ENCODE results near the gene SLC4A1AP.

The SLC4A1AP gene, protein sequence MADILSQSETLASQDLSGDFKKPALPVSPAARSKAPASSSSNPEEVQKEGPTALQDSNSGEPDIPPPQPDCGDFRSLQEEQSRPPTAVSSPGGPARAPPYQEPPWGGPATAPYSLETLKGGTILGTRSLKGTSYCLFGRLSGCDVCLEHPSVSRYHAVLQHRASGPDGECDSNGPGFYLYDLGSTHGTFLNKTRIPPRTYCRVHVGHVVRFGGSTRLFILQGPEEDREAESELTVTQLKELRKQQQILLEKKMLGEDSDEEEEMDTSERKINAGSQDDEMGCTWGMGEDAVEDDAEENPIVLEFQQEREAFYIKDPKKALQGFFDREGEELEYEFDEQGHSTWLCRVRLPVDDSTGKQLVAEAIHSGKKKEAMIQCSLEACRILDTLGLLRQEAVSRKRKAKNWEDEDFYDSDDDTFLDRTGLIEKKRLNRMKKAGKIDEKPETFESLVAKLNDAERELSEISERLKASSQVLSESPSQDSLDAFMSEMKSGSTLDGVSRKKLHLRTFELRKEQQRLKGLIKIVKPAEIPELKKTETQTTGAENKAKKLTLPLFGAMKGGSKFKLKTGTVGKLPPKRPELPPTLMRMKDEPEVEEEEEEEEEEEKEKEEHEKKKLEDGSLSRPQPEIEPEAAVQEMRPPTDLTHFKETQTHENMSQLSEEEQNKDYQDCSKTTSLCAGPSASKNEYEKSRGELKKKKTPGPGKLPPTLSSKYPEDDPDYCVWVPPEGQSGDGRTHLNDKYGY

DNA sequence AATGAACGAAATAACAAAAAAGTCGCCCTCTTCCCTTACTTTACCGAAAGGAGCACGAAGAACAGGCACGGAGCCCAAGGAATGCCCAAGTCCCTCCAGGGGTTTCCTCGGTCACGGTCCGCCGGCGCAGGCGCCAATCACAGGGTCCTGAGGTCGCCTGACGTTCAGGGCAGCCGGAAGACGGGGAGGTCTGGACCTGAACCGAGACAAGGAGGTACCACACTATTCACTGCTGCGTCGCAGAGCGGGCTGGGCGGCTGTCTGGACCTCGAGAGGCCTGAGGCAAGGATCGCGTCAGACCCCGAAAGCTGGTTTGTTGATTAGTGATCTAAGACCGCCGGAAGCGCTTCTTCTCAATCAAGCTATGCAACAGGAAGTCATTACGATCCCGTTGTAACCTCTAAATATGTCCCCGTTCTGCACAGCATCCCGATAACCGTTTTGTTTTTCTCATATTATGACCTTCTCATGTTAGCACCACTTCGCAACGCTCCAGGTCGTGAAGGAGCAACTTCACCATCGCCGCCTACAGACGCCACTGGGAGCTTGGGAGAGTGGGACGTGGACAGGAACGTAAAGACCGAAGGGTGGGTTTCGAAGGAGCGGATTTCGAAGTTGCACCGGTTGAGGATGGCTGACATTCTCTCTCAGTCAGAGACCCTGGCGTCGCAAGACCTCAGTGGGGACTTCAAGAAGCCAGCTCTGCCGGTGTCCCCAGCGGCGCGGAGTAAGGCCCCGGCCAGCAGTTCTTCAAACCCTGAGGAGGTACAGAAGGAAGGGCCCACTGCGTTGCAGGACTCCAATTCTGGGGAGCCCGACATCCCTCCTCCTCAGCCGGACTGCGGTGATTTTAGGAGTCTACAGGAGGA, at the start of gene SLC4A1AP, which contains the start of gene SUPT7L:
SLC4A1AP (plus strand) TSS at position 605 of the 869 bp plus-strand sequence; CDS start at position 631, 26 bp downstream.
SUPT7L (minus strand) TSS at position 330 of the 869 bp plus-strand sequence. CDS start 1,422 bp downstream, outside the sequence.
- TF ChIP-seq GATA3 (IDR thresholded peaks at IDR 0.05; ENCODE audit: low read depth, low read length): no peak
- peak; percentile 52 for TF ChIP-seq GATA2 (IDR thresholded peaks at IDR 0.05; ENCODE audit: low read depth, low read length)

GRCh38 chr2:27613985-27614384, 49.7 kb upstream of the SLC4A1AP start:
- no peak for TF ChIP-seq GATA2 (IDR thresholded peaks at IDR 0.05; ENCODE audit: low read depth, low read length)
- no peak for TF ChIP-seq GATA3 (IDR thresholded peaks at IDR 0.05; ENCODE audit: low read depth, low read length)

GRCh38 chr2:27615316-27615715, 48.4 kb upstream of the SLC4A1AP start:
- TF ChIP-seq GATA3 (IDR thresholded peaks at IDR 0.05; ENCODE audit: low read depth, low read length) (no peak), GATA2 (IDR thresholded peaks at IDR 0.05; ENCODE audit: low read depth, low read length) (no peak)

DNA sequence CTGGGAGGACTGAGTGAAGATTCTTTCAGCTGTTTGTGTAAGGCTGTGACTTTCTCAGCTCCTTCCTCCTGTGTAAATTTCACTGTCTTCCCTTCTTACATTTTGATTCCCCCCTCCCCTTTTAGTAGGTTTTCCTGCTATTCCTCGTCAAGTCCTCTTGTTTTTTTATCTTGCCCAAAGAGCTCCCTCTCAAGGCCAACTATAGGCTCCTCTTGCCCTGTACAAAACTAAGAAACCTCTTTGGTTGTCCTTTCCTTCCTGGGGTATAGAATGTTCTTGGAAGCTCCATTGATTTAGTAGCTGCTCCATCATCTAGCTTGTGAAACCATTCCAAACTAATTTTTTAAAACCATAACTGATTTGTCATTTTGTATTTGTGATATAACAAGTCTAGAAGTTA, 42.2 kb upstream of the SLC4A1AP start:
- TF ChIP-seq GATA3 (IDR thresholded peaks at IDR 0.05; ENCODE audit: low read depth, low read length) (no peak), GATA2 (IDR thresholded peaks at IDR 0.05; ENCODE audit: low read depth, low read length) (no peak)

GRCh38 chr2:27622921-27623384, 40.7 kb upstream of the SLC4A1AP start:
- TF ChIP-seq GATA3 (IDR thresholded peaks at IDR 0.05; ENCODE audit: low read depth, low read length): no peak
- TF ChIP-seq GATA2 (IDR thresholded peaks at IDR 0.05; ENCODE audit: low read depth, low read length): no peak

- no peak for TF ChIP-seq GATA3 (IDR thresholded peaks at IDR 0.05; ENCODE audit: low read depth, low read length)
- TF ChIP-seq GATA2 (IDR thresholded peaks at IDR 0.05; ENCODE audit: low read depth, low read length): no peak
These were observed 38.7 kb upstream of the SLC4A1AP start for GRCh38 chr2:27624943-27625342.

GRCh38 chr2:27627963-27628766, 35.5 kb upstream of the SLC4A1AP start:
- no peak for TF ChIP-seq GATA3 (IDR thresholded peaks at IDR 0.05; ENCODE audit: low read depth, low read length)

DNA sequence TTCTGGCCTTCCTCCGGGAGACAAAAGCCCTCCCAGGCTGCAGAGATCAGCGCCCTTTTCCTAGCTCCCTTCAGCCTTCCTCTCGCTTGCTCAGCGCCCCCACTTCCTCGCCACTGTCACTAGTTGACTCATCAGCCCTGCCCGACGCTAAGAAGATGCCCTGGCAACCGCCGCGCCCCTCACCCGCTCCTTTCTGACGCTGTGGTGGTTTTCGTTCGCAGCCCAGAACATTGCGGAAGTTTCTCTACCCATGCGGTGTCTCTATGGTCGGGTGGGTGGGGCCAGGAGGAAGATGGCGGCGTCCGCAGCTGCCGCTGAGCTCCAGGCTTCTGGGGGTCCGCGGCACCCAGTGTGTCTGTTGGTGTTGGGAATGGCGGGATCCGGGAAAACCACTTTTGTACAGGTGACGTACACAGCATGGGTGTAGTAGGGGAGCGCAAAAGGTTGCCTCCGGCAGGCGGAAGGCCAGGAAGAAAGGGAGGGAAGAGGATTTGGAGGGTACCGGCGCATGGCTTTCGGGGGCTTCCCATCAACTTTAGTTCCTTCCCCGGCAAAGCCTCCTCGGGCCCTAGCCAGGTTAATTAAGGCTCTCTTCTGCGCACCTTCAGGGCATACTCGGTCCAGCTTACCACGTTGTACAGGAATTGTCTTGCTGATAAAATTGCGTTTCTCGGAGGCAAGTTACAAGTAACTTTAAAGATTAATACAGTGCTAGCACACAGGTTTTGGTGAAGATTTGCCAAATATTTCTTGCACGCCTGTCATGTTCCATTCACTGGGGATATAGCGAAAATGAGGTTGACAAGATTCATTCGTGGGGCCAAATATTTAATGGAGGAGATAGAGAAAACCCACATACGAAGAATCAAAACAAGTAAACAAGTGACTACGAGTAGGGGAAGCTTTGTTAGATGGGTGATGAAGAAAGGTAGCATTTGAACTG, 34.7 kb upstream of the SLC4A1AP start, which contains the start of the genes CCDC121 and GPN1:
CCDC121 (minus strand) TSS at position 246 of the 943 bp plus-strand sequence. CDS start 1,213 bp downstream, outside the sequence.
GPN1 (plus strand) TSS at position 284 of the 943 bp plus-strand sequence; CDS start at position 293, 9 bp downstream.
- TF ChIP-seq GATA2 (IDR thresholded peaks at IDR 0.05; ENCODE audit: low read depth, low read length) (no peak), GATA3 (IDR thresholded peaks at IDR 0.05; ENCODE audit: low read depth, low read length) (no peak)

GRCh38 chr2:27634291-27634690, 29.4 kb upstream of the SLC4A1AP start:
- no peak for TF ChIP-seq GATA2 (IDR thresholded peaks at IDR 0.05; ENCODE audit: low read depth, low read length)
- no peak for TF ChIP-seq GATA3 (IDR thresholded peaks at IDR 0.05; ENCODE audit: low read depth, low read length)

DNA sequence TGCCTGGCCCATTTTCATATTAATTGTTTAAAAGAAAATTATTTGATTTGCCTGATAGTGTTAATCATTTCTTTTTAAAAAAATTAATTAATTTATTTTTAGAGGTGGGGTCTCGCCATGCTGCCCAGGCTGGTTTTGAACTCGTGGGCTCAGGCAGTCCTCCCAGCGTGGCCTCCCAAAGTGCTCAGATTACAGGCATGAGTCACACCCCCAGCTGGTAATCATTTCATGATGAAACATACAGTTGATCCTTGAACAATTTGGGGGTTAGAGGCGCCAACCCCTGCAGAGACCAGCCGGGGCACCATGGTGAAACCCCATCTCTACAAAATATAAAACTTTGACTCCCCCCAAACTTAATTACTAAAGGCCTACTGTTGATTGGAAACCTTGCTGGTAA, 26.9 kb upstream of the SLC4A1AP start:
- no peak for TF ChIP-seq GATA2 (IDR thresholded peaks at IDR 0.05; ENCODE audit: low read depth, low read length)
- no peak for TF ChIP-seq GATA3 (IDR thresholded peaks at IDR 0.05; ENCODE audit: low read depth, low read length)

- no peak for TF ChIP-seq GATA2 (IDR thresholded peaks at IDR 0.05; ENCODE audit: low read depth, low read length)
- no peak for TF ChIP-seq GATA3 (IDR thresholded peaks at IDR 0.05; ENCODE audit: low read depth, low read length)
These were observed 25.6 kb upstream of the SLC4A1AP start for GRCh38 chr2:27638037-27638637.
